NCI-H187 treated with DMSO at 0.1 percent for 48 hours (cell line): ENCODE data around the gene CNN3.

ENCODE experiments used
- DNase-seq: peaks from one replicate; lab custom pipeline; 2025; lab: John Stamatoyannopoulos, UW

CNN3 gene

GRCh38 chr1:94922761-94923331, 4.1 kb downstream of the CNN3 start:
- DNase-seq = no peak

- DNase-seq = no peak
These were observed 4.9 kb downstream of the CNN3 start for GRCh38 chr1:94921977-94922376.

- DNase-seq = no peak
These were observed 6.8 kb downstream of the CNN3 start for GRCh38 chr1:94920061-94920460.

GRCh38 chr1:94919241-94920030, 7.5 kb downstream of the CNN3 start:
- peak; percentile 69 for DNase-seq

GRCh38 chr1:94917251-94917650, 9.7 kb downstream of the CNN3 start:
- no peak for DNase-seq

GRCh38 chr1:94912263-94913184, 14.4 kb downstream of the CNN3 start:
- DNase-seq = no peak

GRCh38 chr1:94909486-94909885, 17.4 kb downstream of the CNN3 start:
- DNase-seq = no peak

- DNase-seq = no peak
These were observed 17.9 kb downstream of the CNN3 start for GRCh38 chr1:94908965-94909364.

- no peak for DNase-seq
These were observed 18.7 kb downstream of the CNN3 start for GRCh38 chr1:94908190-94908589.

GRCh38 chr1:94907136-94907535, 19.8 kb downstream of the CNN3 start:
- no peak for DNase-seq

- DNase-seq = no peak
These were observed 20.5 kb downstream of the CNN3 start for GRCh38 chr1:94906382-94906781.

GRCh38 chr1:94905207-94905606, 21.7 kb downstream of the CNN3 start:
- DNase-seq = no peak

- no peak for DNase-seq
These were observed 23.5 kb downstream of the CNN3 start for GRCh38 chr1:94903280-94904009.

GRCh38 chr1:94901841-94902240, 25.1 kb downstream of the CNN3 start:
- peak; percentile 13 for DNase-seq

GRCh38 chr1:94899756-94900155, 27.2 kb downstream of the CNN3 start:
- no peak for DNase-seq

- peak; percentile 67 for DNase-seq
These were observed 28.2 kb downstream of the CNN3 start for GRCh38 chr1:94898491-94899385.

GRCh38 chr1:94895518-94895917, 31.4 kb downstream of the CNN3 start:
- no peak for DNase-seq

GRCh38 chr1:94894630-94895029, 32.3 kb downstream of the CNN3 start:
- no peak for DNase-seq

GRCh38 chr1:94892604-94893254, 34.2 kb downstream of the CNN3 start:
- no peak for DNase-seq

GRCh38 chr1:94888201-94888600, 38.7 kb downstream of the CNN3 start:
- DNase-seq = no peak
